ENCODE results near the gene S1PR2.
"Not testable (repeated sequence)": the region's sequence is repeated elsewhere in the genome, so short reads cannot be mapped to it uniquely, and the experiment has no call there.

Gene S1PR2

DNA sequence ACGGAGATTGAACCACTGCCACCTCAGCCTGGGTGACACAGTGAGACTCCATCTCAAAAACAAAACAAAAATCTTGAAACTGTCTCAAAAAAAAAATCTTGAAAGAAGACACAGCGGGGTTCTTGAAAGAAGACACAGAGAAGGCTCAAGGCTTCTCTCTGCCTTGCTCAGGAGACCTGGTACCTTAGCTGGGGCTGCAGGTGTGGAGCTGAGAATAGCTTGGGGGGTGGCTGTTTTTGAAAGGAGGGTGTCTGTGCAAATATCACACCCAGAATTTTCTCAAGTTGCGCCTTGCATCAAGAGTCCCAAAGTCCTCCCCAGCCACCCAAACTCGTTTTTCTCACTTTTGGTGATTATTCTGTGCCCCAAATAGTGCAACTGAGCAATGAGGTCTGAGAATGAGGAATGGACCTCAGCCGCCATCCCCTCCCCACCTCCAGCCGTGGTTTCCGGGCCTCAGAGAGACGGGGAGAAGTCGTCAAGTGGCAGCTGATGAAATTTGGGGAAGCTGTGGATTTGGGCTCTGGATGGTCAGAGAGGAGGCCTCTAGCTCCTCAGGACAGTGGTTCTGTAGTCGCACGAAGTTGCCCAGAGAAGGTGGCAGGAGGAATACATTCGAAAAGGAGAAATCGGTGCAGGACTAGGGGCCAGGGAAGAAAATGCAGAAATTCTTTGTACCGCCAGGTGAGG, 8.8 kb downstream of the S1PR2 start:
- DNase-seq: no peak

DNA sequence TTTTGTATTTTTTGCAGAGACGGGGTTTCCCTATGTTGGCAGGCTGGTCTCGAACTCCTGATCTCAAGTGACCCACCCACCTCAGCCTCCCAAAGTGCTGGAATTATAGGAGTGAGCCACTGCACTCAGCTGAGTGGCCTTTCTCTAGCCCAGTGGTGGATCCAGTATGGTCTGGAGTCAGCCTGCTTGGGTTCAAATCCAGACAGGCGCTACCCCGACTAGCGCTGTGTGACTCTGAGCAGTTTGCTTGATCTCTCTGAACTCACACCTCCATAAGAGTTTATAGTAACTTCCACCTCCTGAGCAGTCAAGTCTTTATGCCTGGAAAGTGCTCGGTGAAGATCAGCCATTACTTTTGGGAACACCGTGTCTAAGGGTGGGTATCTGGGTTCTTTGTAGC, 10.4 kb downstream of the S1PR2 start:
- DNase-seq: no peak

DNA sequence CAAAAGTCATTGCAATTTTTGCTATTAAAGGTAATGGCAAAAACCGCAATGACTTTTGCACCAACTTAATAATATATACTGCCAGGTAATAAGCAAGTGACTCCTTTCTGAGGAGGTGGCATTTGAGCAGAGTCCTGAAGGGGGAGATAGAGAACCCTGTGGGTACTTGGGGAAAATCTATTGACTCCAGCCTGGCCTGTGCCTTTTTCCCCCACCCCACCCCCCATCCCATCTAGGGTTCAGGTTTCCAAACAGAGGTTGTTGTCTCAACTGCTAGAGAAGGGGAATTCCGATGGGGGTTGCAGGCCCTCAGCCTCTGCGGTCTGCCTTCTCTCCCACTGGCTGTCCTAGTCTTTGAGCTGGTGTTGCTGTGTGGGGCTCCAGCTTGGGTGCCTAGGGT, 11.5 kb downstream of the S1PR2 start:
- DNase-seq: peak; percentile 77

DNA sequence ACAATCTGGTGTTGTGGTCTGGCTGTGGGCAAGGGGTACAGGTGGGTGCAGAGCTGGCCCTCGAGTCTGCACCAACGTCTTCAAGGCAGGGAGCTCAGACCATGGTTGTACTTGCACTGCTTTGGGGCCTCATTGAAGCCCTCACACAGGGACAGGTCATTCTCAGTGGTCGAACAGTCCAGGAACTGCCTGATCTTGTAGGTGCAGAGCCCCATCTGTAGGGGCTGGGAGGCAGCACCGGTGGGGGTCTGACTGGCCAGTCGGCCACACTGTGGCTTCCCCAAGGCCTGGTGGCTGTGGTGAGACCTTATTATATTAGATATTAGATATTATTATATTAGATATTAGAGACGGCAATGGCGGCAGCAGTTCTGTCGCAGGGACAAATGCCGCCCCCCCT, 14.0 kb downstream of the S1PR2 start:
- DNase-seq: no peak

DNA sequence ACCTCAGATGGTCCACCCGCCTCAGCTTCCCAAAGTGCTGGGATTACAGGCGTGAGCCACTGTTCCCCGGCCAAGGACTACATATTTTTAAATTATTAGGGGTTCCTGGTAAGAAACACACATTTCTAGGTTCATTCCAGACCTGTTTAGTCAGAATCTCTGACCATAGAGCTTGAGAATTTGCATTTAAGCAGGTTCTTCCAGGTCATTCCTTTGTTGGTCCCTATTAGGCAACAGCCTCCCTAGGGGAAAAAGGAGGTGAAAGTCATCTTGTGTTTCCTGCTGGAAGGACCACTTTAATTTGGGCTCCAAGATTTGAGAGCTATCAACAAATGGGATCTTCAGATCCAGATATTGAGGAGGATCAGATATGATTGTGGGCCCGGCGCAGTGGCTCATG, 16.3 kb downstream of the S1PR2 start:
- DNase-seq: no peak

DNA sequence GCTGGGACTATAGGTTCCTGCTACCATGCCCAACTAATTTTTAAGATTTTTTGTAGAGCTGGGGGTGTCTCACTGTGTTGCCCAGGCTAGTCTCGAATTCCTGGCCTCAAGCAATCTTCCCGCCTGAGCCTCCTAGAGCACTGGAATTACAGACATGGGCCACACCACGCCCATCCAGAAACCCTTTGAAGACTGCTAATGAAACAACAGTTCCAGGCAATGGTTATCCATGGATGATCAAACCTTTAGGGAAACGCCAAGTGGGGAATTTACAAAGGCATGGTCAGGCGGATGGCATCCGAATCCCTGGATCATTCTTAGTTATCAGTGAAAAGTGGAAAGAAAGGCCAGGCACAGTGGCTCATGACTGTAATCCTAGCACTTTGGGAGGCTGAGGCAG, 19.4 kb downstream of the S1PR2 start:
- no peak for DNase-seq

DNA sequence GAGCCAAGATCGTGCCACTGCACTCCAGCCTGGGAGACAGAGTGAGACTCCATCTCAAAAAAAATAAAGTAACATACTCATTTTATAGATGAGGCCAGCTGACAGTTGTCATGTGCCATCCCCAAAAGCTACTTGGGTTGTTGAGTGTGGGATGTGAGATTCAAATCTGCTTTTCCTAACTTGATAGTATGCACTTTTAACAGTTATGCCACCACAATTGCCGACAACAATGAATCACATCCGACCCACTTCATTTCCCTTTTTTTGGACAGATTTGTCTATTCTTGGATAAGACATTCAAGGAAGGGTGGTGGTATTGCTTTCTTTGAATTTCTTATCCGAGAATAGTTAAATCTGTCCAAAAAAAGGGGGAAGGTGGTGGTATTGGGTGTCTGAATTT, 20.1 kb downstream of the S1PR2 start:
- DNase-seq: no peak

DNA sequence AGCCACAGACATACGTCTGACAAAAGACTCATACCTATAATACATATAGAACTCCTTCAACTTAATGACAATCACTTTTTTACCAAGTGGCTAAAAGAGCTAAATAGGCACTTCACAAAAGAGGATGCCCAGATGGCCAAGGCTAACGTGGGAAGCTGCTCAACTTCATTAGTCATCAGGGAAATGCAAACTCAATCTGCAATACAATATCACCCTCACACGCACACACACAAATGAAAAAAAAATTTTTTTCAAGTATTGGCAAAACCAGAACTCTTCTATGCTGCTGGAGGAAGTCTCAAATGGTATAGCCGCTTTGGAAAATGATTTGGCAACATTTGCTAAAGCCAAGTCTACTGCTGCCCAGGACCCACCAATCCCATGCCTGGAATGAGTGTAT, 21.8 kb downstream of the S1PR2 start:
- no peak for DNase-seq

DNA sequence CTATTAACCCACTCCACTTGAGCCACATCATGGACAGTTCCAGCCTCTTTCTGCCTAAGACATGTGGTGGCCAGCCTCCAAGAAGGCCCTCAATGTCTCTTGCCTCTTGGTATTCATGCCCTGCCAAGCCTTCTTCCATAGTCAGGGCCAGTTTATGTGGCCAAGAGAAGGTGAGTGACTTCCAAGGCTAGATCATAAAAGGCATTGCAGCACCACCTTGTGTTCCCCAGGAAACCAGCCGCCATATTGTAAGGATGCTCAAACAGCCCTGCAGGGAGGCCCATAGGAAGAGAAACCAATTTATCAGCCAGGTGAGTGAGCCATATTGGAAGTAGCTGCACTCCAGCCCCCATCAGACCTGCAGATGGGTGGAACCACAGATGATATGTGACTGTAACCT, 24.1 kb downstream of the S1PR2 start:
- DNase-seq: no peak

DNA sequence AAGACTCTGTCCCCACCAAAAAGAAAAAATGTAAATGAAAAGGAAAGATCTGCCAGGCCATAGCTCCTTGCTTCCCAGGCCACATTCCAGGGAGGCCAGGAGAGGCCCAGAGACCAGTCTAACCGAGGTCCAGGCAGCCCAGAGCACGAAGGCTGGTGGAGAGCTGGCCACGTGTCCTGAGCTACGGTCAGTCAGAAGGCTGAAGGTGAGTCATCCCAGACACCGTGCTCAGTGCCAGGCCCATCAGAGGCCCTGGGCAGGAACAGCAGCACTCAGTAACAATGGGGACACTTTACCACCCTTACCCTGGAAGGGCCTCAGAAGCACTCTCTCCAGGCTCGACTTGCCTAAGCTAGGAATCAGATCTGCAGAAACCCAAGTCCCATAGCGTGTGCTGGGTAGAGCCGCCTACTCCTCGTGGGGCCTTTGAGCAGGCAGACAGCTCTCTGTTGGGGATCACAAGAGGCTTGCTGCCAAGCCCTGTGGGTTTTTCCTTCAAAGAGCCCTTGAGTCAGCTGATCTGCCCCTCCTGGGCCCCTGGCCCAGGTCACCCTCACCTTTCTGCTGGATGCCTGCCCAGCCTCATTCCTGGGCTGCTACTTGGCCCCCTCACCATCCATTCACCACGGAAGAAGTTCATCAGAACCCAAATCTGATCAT, 24.8 kb downstream of the S1PR2 start:
- DNase-seq: no peak

DNA sequence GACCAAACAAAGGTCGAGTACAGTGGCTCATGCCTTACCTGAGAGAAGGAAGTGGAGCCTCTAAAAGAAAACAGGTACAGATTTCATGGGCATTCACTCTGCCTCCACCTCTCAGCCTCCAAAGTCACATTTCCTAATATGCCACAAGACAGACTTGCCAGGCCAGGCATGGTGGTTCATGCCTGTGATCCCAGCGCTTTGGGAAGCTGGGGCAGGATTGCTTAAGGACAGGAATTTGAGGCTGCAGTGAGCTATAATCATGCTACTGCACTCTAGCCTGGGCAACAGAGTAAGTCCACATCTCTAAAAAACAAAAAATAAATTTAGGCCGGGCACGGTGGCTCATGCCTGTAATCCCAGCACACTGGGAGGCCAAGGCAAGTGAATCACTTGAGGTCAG, 25.5 kb downstream of the S1PR2 start:
- no peak for DNase-seq

DNA sequence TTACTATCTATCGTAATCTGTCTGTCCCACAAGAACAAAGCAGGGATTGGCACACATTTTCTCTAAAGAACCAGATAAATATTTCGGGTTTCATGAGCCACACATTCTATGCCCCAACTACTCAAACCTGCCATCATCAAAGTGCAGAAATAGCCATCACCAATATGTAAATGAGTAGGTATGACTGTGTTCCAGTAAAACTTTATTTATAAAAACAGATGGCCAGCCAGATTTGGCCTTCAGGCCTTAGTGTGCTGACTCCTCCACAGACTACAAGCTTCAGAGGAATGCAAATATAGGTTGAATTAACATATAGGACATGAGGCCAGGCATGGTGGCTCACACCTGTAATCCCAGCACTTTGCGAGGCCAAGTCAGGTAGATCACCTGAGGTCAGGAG, 27.4 kb downstream of the S1PR2 start:
- DNase-seq: no peak

DNA sequence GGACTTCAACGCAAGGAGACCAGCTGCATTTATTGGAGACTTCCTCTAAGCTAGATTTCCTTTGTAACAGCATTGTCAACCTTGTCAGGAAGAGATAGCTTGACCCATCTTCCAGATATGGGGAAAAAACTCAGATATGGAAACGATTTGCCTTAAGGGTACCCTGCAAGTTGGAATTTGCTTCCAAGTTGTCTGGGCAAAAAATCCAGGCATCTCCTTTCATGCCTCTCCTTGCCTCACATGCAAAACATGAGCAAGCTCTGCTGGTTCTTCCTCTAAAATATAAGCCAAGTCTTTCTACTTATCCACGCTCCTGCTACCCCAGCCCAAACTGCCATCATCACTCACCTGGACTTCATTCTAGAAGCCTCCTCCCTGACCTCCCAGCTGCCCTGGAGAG, 30.0 kb downstream of the S1PR2 start:
- DNase-seq: no peak

DNA sequence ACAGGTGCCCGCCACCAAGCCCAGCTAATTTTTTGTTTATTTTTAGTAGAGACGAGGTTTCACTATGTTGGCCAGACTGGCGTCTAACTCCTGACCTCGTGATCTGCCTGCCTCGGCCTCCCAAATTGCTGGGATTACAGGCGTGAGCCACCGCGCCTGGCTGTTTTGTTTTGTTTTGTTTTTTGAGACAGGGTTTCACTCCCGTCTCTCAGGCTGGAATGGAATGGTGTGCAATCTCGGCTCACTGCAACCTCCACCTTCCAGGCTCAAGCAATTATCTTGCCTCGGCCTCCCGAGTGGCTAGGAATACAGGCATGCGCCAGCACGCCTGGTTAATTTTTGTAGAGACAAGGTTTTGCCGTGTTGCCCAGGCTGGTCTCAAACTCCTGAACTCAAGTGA, 31.0 kb downstream of the S1PR2 start:
- DNase-seq: not testable (repeated sequence)

DNA sequence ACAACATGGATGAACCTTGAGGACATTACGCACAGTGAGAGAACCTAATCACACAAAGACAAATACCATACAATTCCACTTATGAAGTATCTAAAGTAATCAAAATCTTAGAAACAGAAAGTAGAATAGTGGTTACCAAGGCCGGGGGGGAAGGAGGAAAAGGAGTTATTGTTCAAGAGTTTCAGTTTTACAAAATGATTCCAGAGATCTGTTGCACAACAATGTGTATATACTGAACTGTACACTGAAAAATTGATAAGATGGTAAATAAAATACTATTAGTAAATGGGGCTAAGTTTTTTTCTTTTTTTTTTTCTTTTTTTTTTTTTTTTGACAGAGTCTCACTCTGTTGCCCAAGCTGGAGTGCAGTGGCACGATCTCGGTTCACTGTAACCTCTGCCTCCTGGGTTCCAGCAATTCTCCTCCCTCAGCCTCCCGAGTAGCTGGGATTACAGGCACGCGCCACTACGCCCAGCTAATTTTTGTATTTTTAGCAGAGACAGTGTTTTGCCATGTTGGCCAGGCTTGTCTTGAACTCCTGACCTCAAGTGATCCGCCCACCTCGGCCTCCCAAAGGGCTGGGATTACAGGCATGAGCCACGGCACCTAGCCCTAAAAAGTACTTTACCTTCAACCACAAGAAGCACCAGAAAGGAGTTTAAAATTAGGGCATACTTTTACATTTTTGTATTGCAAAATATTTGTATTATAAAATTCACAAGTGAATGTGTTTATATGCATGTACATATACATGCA, 32.1 kb downstream of the S1PR2 start:
- DNase-seq: not testable (repeated sequence)

DNA sequence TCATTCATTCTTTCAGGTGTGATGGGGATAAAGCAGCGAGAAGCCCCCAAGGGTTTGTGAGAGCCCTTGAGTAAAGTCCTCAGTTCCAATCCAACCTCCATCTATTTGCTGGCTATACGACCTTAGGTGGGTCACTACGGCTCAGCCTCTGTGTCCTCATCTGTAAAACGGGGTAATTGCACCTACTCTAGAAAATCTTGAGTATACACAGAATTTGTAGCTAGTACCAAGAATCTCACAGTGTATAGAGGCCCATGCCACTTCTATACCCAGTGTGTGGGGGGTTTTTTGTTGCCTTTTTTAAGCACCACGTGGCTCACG, 36.0 kb downstream of the S1PR2 start:
- no peak for DNase-seq

DNA sequence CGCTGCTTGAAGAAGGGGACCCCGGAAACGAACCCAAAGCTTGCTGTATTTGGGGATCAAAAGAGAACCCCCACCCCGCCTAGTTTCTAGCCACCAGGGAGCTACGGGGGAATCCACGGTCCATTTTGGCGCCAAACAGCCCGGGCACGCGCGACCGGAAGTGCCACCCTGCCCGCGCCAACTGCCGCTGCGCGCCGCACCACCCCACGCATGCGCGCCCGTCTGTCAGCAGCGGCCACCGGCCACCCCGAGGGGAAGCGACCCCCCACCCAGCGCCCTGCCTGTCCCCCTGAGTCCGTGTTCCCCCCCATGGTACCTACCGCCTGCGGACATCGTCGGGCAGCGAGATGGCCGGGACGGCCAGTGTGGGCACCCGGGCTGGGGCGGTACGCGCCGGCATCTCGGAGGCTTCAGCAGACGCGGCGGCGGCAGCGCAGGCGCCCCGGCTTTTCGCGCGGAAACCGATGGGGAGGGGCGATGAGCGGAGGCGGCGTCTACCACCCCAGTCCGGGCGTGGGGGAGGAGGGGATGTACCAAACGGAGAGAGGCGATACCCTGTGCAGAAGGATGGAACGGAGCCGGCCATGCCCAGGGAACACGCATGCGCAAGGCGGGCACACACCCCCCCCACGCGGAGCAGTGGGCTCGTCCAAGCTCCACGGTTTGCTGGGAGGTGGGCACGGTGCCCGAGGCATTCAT, 36.5 kb downstream of the S1PR2 start, which contains the start of gene DNMT1:
Gene DNMT1 (minus strand): TSS at position 454 of the 699 bp plus-strand sequence. CDS start 54 bp downstream, at position 400.
- peak; percentile 95 for DNase-seq

DNA sequence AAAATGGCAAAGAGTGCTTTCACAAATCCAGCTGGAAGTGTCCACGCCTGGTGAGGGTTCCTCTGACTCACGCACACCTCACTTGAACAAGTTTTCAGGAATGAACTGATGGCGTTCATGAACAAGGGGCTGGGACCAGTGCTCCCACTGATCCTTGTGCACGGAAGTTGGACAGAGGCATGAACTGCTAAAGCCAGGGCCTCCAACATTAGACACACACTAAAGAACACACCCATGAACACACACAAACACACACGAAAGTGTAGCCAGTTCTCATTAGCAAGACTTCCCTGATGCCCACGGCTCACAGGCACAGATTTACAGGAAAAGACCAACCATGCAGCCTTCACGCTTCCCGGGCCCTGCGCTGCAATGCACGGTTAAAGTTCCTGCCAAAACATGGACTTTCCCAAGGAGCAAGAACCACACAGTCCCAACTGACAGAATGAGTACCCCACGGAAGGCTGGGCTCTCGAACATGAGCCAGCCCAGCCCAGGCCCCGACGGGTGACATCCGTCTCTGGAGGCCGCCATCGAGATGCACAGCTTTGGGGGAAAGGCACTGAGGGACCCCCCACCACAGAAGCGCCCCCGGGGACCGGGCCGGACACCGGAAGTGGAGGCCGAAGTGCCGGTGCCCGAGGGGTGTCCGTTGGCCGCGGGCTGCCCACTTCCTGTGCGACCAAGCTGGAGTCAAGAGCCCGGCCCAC, 37.2 kb downstream of the S1PR2 start:
- no peak for DNase-seq

DNA sequence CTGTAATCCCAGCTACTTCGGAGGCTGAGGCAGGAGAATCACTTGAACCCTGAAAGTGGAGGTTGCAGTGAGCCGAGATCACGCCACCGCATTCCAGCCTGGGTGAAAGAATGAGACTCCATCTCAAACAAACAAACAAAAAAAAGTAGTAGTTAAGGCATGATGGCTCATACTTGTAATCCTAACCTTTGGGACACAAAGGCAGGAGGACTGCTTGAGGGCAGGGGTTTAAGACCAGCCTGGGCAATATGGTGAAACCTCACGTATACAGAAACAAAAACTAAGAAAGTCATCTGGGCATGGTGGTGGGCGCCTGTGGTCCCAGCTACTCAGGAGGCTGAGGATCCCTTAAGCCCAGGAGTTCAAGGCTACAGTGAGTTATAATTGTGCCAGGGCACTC, 38.2 kb downstream of the S1PR2 start:
- no peak for DNase-seq

DNA sequence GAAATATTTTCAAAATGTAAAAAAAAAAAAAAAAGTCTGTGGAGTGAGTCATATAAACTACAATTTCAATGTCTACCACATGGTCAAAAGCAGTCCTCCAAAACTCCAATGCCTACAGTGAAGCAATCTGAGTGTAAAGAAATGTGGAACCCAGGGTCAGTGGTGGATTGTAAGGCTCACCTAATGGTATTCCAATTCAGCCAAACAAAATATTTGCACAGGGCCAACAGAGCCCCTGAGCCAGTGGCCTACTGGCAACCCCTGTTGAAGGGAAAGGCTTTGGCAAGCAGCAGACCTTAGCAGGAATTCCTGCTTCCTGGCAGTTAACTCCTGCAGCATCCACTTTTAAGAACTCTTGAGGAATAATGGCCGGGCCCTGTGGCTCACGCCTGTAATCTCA, 39.8 kb downstream of the S1PR2 start:
- peak; percentile 49 for DNase-seq

DNA sequence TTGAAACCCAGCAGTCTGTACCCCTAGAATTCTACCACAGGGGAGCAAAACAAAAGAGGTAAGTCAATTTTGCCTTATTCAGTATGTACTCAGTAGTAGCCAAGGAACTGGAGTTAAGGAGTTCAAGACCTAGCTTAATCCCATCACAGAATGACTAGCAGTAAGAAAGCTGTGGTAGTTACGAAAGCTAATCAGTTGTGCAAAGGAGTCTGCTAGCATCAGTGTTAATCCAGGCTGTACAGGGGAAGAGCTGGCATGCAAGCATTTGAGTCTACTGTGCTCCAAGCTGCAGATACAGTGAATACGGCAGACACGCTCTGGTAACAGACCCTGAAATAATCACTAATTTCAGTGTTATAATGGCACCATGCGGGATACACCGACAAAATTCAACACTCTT, 41.1 kb downstream of the S1PR2 start:
- no peak for DNase-seq

DNA sequence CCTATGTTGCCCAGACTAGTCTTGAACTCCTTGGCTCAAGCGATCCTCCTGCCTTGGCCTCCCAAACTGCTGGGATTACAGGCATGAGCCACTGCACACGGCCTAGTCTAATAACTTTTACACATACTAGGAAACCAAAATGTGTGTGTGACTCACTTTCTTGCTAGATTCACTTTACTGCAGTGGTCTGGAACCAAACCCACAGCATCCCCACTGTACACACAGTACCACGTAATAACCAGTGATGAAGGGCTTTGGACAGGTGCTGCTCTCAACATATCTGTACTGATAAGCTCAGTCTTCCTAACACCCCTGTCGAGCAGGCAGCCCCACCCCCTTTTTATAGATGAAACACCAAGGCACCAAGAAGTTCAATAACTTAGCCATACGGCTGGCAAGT, 41.5 kb downstream of the S1PR2 start:
- DNase-seq: no peak

DNA sequence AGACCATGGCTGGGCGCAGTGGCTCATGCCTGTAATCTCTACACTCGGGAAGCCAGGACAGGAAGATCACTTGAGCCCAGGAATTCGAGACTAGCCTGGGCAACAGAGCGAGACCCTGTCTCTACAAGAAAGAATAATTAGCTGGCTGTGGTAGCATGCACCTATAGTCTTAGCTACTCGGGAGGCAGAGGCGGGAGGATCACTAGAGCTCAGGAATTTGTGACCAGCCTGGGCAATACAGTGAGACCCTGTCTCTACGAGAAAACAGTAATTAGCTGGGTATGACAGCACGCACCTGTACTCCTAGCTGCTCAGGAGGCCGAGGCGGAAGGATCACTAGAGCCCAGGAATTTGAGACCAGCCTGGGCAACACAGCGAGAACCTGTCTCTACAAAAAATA, 43.8 kb downstream of the S1PR2 start:
- DNase-seq: no peak
